Peyer's patch (tissue), 4 donors: ENCODE data around the gene USP9X. TPM values are rescaled to one million over a fixed set of nuclear protein-coding genes. Genes with fewer than 3 reads are reported as not detected.
"Not testable (repeated sequence)": the region's sequence is repeated elsewhere in the genome, so short reads cannot be mapped to it uniquely, and the experiment has no call there.

Source experiments
- DNase-seq, 3 donors: peaks; one replicate each; pipeline ENCODE4 v3.0.0-alpha.2; 2017 to 2019
- H3K27ac ChIP-seq, 4 donors: fragments of 200-600 bp; sonication (generic); one replicate each; pipeline ENCODE4 v1.5.1; 2016 to 2019
- H3K27me3 ChIP-seq, 2 donors: fragments of 200-600 bp; sonication (generic); one replicate each; pipeline ENCODE4 v1.5.1; 2019
- H3K36me3 ChIP-seq, 3 donors: fragments of 200-600 bp; sonication (generic); one replicate each; pipeline ENCODE4 v1.5.1; 2016 to 2019
- H3K4me1 ChIP-seq, 4 donors: fragments of 200-600 bp; sonication (generic); one replicate each; pipeline ENCODE4 v1.5.1; 2016 to 2019
- H3K4me3 ChIP-seq, 4 donors: fragments of 200-600 bp; sonication (generic); 1 replicate in 3 of 4; 2 replicates in 1 of 4; pipeline ENCODE4 v1.5.1; 2016 to 2019; ENCODE audit warnings: mild to moderate bottlenecking in 1 of 4
- H3K9me3 ChIP-seq, 4 donors: fragments of 200-600 bp; sonication (generic); one replicate each; pipeline ENCODE4 v1.5.1; 2016 to 2019; ENCODE audit warnings: mild to moderate bottlenecking in 1 of 4
- POLR2A ChIP-seq, 2 donors: fragments of 450-650 bp; IDR thresholded peaks; one replicate each; pipeline ENCODE4 v1.5.1; 2017; ENCODE audit warnings: antibody characterized with exemption in 2 of 2, mild to moderate bottlenecking in 2 of 2, moderate library complexity in 2 of 2
- total RNA-seq, 4 donors: library from RNA; depleted of rRNA; stranded (reverse); fragments of >200 nt; gene quantifications; one replicate each; pipeline ENCODE4 v1.1.0, GENCODE V29; 2016
- TF ChIP-seq, protein P1 (sequence below), 6 experiments: fragments of 450-650 bp in 4 of 6; fragments of 200-600 bp in 2 of 6; sonication (generic) in 1 of 6; IDR thresholded peaks; one replicate each; pipeline ENCODE4 v1.5.1; 2017 to 2019; ENCODE audit warnings: antibody characterized with exemption in 6 of 6, mild to moderate bottlenecking in 3 of 6, moderate library complexity in 1 of 6

USP9X gene
- total RNA-seq, 4 donors from 2014 or later: 75.9 to 114 (median 102) TPM

GRCh38 chrX:41144873-41145272 is 59.6 kb downstream of the USP9X start:
- Histone ChIP-seq H3K27me3 (no peaks in the 10 kb centered on the region), H3K36me3 (peaks cover 0 to 6% (median 0%) of the 10 kb centered on the region in 3 donors), H3K9me3 (no peaks in the 10 kb centered on the region), H3K4me3 (no peak overlapping the region), H3K27ac (no peak overlapping the region), H3K4me1 (no peaks in the 10 kb centered on the region)
- no peak for TF ChIP-seq POLR2A (IDR thresholded peaks at IDR 0.05)
- TF ChIP-seq, protein P1, sequence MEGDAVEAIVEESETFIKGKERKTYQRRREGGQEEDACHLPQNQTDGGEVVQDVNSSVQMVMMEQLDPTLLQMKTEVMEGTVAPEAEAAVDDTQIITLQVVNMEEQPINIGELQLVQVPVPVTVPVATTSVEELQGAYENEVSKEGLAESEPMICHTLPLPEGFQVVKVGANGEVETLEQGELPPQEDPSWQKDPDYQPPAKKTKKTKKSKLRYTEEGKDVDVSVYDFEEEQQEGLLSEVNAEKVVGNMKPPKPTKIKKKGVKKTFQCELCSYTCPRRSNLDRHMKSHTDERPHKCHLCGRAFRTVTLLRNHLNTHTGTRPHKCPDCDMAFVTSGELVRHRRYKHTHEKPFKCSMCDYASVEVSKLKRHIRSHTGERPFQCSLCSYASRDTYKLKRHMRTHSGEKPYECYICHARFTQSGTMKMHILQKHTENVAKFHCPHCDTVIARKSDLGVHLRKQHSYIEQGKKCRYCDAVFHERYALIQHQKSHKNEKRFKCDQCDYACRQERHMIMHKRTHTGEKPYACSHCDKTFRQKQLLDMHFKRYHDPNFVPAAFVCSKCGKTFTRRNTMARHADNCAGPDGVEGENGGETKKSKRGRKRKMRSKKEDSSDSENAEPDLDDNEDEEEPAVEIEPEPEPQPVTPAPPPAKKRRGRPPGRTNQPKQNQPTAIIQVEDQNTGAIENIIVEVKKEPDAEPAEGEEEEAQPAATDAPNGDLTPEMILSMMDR (IDR thresholded peaks at IDR 0.05): no peak
- DNase-seq: no peak

GRCh38 chrX:41145920-41146608 is 60.8 kb downstream of the USP9X start:
- DNase-seq: no peak
- no peaks in the 10 kb centered on the region for H3K36me3 ChIP-seq
- no peak for TF ChIP-seq POLR2A (IDR thresholded peaks at IDR 0.05)
- TF ChIP-seq, protein P1 (IDR thresholded peaks at IDR 0.05): peak in 3 of 6 experiments; percentile 32 to 47 (median 34)

GRCh38 chrX:41148553-41148952 is 63.3 kb downstream of the USP9X start:
- peaks cover 0 to 15% (median 0%) of the 10 kb centered on the region in 3 donors for H3K36me3 ChIP-seq
- no peak overlapping the region for H3K27ac ChIP-seq
- no peaks in the 10 kb centered on the region for H3K27me3 ChIP-seq
- no peak for DNase-seq
- H3K9me3 ChIP-seq: no peaks in the 10 kb centered on the region
- TF ChIP-seq, protein P1 (IDR thresholded peaks at IDR 0.05): no peak
- TF ChIP-seq POLR2A (IDR thresholded peaks at IDR 0.05): no peak
- H3K4me1 ChIP-seq: no peaks in the 10 kb centered on the region
- no peak overlapping the region for H3K4me3 ChIP-seq

More at GRCh38 chrX:41145920-41146608, 60.8 kb downstream of the USP9X start:
- no peak overlapping the region for H3K27ac ChIP-seq
- H3K4me1 ChIP-seq: no peaks in the 10 kb centered on the region
- H3K27me3 ChIP-seq: no peaks in the 10 kb centered on the region
- H3K4me3 ChIP-seq: no peak overlapping the region
- no peaks in the 10 kb centered on the region for H3K9me3 ChIP-seq

DNA sequence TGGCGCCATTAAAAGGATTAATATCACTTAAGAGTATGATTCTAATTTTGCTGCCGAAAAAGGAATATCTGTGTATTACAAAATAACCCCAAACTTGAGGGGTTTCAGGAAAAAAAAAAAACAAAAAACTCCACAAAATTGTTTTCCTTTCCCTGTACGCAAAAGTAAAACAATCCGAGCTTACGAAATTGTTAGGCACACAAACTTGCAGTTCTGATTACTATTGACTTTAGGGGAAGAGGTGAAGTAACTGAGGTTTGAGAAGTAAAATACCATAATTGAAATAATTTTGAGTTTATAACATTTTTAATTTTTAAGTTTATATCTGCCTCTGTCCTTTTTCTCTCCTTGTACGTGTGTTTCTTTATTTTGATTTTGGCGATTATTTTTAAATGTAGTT is 64.8 kb downstream of the USP9X start:
- Histone ChIP-seq H3K27ac (no peak overlapping the region), H3K27me3 (no peaks in the 10 kb centered on the region), H3K36me3 (peaks cover 0 to 25% (median 0%) of the 10 kb centered on the region in 3 donors), H3K9me3 (no peaks in the 10 kb centered on the region), H3K4me3 (no peak overlapping the region), H3K4me1 (no peaks in the 10 kb centered on the region)
- DNase-seq: no peak
- TF ChIP-seq, protein P1 (IDR thresholded peaks at IDR 0.05): no peak
- TF ChIP-seq POLR2A (IDR thresholded peaks at IDR 0.05): no peak

DNA sequence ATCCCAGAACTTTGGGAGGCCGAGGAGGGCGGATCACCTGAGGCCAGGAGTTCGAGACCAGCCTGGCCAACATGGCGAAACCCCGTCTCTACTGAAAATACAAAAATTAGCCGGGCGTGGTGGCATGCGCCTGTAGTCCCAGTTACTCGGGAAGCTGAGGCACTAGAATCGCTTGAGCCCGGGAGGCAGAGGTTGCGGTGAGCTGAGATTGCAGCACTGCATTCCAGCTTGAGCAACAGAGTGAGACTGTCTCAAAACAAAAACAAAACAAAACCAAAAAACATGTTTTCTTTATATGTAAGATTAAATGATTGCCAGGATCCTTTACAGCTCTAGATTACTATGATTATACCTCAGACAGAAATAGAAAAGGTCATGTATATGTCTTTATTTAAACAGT is 66.5 kb downstream of the USP9X start:
- not testable (repeated sequence) for H3K27ac ChIP-seq, H3K4me1 ChIP-seq, DNase-seq, H3K27me3 ChIP-seq, H3K9me3 ChIP-seq, H3K4me3 ChIP-seq
- H3K36me3 ChIP-seq: peaks cover 0 to 37% (median 0%) of the 10 kb centered on the region in 3 donors

- Histone ChIP-seq H3K27ac (no peak overlapping the region), H3K4me1 (no peaks in the 10 kb centered on the region), H3K9me3 (no peaks in the 10 kb centered on the region), H3K36me3 (peaks cover 0 to 37% (median 0%) of the 10 kb centered on the region in 3 donors), H3K27me3 (no peaks in the 10 kb centered on the region), H3K4me3 (no peak overlapping the region)
- TF ChIP-seq, protein P1 (IDR thresholded peaks at IDR 0.05): no peak
- no peak for TF ChIP-seq POLR2A (IDR thresholded peaks at IDR 0.05)
- DNase-seq: no peak
Observed at GRCh38 chrX:41152221-41152620, 67.0 kb downstream of the USP9X start.
